Measurements from ENCODE around the gene ZNF213. TPM values are rescaled to one million over a fixed set of nuclear protein-coding genes. Genes with fewer than 3 reads are reported as not detected.

Gene ZNF213
- total and polyA plus RNA-seq, 2 experiments from 2014 or later: 2.9 to 10.4 TPM

DNA sequence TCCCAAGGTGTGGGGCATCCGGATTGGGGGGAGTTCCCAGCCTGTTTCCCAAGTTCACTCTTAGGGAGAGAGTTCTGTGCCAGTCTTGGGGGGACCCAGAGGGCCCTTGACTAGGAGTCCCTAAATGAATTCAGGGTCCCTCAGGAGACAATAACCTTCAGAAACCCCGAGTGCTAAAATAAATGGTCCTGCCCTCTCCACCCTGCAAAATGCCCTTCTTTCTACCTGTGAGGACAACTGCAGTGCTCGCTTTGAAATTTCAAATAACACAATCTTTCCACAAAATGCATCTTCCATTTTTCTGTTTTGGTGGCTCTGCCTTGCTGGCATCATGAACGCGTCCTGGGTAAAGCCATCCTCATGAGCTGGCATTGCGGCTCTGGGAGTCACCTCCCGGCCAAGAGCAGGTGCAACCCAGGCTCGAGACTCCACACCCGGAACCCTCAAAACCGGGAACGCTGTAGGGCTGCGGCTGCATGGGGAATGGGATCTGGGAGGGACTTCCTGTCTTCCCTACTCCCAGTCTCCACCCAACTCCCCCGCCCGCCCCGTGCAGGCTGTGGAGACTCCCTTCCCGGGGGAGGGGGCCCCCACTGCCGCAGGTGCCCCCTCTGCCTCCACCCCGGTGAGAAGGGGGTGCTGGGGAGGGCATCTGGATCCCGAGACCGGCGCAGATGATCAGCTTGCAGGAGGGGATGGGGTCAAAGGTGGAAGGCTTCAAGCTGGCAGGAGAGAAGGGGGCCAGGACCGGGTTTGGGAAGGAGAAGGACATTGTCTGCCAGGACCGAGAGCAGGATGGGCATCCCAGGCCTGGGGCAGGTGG, 22.6 kb upstream of the ZNF213 start, which contains the start of gene ZNF205:
Gene ZNF205, plus strand, starts transcription at position 529 of the 823 bp plus-strand sequence. CDS start 845 bp downstream, outside the sequence.
- Histone ChIP-seq H3K9me2 (ENCODE audit: insufficient read depth) (no peaks in the 10 kb centered on the region), H3K79me2 (replicated peaks; ENCODE audit: insufficient read depth) (peaks cover 22% of the 10 kb centered on the region), H3K36me3 (ENCODE audit: insufficient read depth) (peaks cover 4% of the 10 kb centered on the region; the same call in 1 of the 2 replicates), H3K27ac (ENCODE audit: low read depth) (peak within 1 kb of the TSS; percentile 50; the same call in 1 of the 2 replicates), H2AFZ (peak within 1 kb of the TSS; percentile 90), H3K27me3 (ENCODE audit: insufficient read depth) (no peaks in the 10 kb centered on the region), H3K4me3 (peak within 1 kb of the TSS; percentile 99), H3K4me1 (ENCODE audit: insufficient read depth) (peaks cover 16% of the 10 kb centered on the region; the same call in 1 of the 2 replicates), H4K20me1 (replicated peaks; ENCODE audit: insufficient read depth) (no peaks in the 10 kb centered on the region), H3F3A (replicated peaks; ENCODE audit: low read depth) (0 out of 2 replicates have a peak, but pooled peaks cover 12% of the 10 kb centered on the region), H3K4me2 (peak within 1 kb of the TSS; percentile 100)
- Mint-ChIP-seq H3K36me3 (ENCODE audit: low read depth) (peaks cover 18% of the 10 kb centered on the region; the same call in 2 of the 3 replicates), H3K4me1 (peaks cover 20% of the 10 kb centered on the region), H3K4me3 (peak within 1 kb of the TSS; percentile 92), H3K27me3 (ENCODE audit: insufficient read depth, low read depth, poor library complexity) (peaks cover 9% of the 10 kb centered on the region), H3K9me3 (no peaks in the 10 kb centered on the region; the same call in 2 of the 3 replicates), H3K27ac (peak within 1 kb of the TSS; percentile 79)
- peak; percentile 50; the same call in 1 of the 2 replicates for TF ChIP-seq CREB1 (CRISPR knock-in tag; IDR thresholded peaks at IDR 0.05; ENCODE audit: low read depth)
- TF ChIP-seq, protein P1, sequence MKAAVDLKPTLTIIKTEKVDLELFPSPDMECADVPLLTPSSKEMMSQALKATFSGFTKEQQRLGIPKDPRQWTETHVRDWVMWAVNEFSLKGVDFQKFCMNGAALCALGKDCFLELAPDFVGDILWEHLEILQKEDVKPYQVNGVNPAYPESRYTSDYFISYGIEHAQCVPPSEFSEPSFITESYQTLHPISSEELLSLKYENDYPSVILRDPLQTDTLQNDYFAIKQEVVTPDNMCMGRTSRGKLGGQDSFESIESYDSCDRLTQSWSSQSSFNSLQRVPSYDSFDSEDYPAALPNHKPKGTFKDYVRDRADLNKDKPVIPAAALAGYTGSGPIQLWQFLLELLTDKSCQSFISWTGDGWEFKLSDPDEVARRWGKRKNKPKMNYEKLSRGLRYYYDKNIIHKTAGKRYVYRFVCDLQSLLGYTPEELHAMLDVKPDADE (IDR thresholded peaks at IDR 0.05): peak; percentile 74
- TF ChIP-seq, protein P2, sequence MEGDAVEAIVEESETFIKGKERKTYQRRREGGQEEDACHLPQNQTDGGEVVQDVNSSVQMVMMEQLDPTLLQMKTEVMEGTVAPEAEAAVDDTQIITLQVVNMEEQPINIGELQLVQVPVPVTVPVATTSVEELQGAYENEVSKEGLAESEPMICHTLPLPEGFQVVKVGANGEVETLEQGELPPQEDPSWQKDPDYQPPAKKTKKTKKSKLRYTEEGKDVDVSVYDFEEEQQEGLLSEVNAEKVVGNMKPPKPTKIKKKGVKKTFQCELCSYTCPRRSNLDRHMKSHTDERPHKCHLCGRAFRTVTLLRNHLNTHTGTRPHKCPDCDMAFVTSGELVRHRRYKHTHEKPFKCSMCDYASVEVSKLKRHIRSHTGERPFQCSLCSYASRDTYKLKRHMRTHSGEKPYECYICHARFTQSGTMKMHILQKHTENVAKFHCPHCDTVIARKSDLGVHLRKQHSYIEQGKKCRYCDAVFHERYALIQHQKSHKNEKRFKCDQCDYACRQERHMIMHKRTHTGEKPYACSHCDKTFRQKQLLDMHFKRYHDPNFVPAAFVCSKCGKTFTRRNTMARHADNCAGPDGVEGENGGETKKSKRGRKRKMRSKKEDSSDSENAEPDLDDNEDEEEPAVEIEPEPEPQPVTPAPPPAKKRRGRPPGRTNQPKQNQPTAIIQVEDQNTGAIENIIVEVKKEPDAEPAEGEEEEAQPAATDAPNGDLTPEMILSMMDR (conservative IDR thresholded peaks at IDR 0.05; ENCODE audit: low read depth in 2 of 2): 0 out of 4 replicates have a peak, but pooled peaks of 1 of the 2 experiments have one; percentile 14
- no peak for TF ChIP-seq NANOG (IDR thresholded peaks at IDR 0.05; ENCODE audit: borderline replicate concordance)
- peak; percentile 70 for TF ChIP-seq POLR2AphosphoS5 (IDR thresholded peaks at IDR 0.05; ENCODE audit: low read depth)
- TF ChIP-seq STAT1 (IDR thresholded peaks at IDR 0.05; ENCODE audit: unreplicated experiment): no peak
- no peak for TF ChIP-seq EZH2phosphoT487 (IDR thresholded peaks at IDR 0.05; ENCODE audit: unreplicated experiment)
- DNase-seq (ENCODE audit: low spot score) (peak; percentile 93), ATAC-seq (peak; percentile 96)

DNA sequence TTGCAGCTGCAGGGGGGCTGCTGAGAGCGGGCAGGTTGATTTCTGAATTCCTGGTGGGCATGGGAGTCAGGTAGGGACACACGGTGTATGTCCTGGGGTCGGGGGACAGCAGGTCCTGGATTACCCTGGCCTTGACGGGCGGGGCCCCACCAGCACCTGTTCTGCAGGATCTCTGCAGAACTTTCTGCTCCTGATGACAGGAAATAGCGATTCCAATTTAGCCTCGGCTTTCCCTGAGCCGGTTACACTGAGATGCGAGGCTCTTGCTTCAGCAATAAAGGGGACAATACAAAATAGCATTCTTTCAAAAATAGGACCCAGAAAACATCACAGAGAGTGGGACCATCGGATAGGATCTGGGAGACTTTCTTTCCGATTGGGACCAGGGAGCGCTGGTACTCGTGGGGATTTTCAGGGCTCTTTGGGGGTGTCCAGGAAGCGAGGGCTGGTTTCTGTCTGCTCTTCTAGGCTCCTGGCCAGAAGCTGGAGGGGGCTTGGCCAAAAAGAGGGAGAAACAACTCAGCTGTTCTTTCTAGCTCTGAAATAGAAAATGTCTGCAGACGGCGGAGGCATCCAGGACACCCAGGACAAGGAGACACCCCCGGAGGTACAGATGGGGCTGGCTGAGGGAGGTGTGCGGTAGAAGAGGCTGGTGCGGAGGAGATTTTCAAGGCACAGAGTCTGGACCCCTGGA, 21.8 kb upstream of the ZNF213 start:
- Histone ChIP-seq H4K20me1 (replicated peaks; ENCODE audit: insufficient read depth) (no peaks in the 10 kb centered on the region), H3K27ac (ENCODE audit: low read depth) (peak overlapping the region; percentile 50; the same call in 1 of the 2 replicates), H3K4me3 (peak overlapping the region; percentile 99), H3K27me3 (ENCODE audit: insufficient read depth) (no peaks in the 10 kb centered on the region), H3K9me2 (ENCODE audit: insufficient read depth) (no peaks in the 10 kb centered on the region), H2AFZ (peak overlapping the region; percentile 90), H3K36me3 (ENCODE audit: insufficient read depth) (peaks cover 9% of the 10 kb centered on the region; the same call in 1 of the 2 replicates), H3K4me2 (peak overlapping the region; percentile 100), H3K4me1 (ENCODE audit: insufficient read depth) (peaks cover 16% of the 10 kb centered on the region; the same call in 1 of the 2 replicates), H3K79me2 (replicated peaks; ENCODE audit: insufficient read depth) (peaks cover 22% of the 10 kb centered on the region), H3F3A (replicated peaks; ENCODE audit: low read depth) (peaks cover 9% of the 10 kb centered on the region; the same call in 1 of the 2 replicates)
- Mint-ChIP-seq H3K27me3 (ENCODE audit: insufficient read depth, low read depth, poor library complexity) (peaks cover 9% of the 10 kb centered on the region), H3K36me3 (ENCODE audit: low read depth) (peaks cover 22% of the 10 kb centered on the region), H3K9me3 (no peaks in the 10 kb centered on the region), H3K4me1 (peaks cover 19% of the 10 kb centered on the region), H3K27ac (peak overlapping the region; percentile 75; the same call in 1 of the 2 replicates), H3K4me3 (peak overlapping the region; percentile 92)
- DNase-seq (ENCODE audit: low spot score) (no peak), ATAC-seq (peak; percentile 6; the same call in 2 of the 3 replicates)
- TF ChIP-seq ZNF114 (CRISPR knock-in tag; IDR thresholded peaks at IDR 0.05) (no peak), ZNF331 (CRISPR knock-in tag; IDR thresholded peaks at IDR 0.05; ENCODE audit: low read depth) (no peak), CREB1 (CRISPR knock-in tag; IDR thresholded peaks at IDR 0.05; ENCODE audit: low read depth) (no peak), EZH2phosphoT487 (IDR thresholded peaks at IDR 0.05; ENCODE audit: unreplicated experiment) (no peak), POLR2AphosphoS5 (IDR thresholded peaks at IDR 0.05; ENCODE audit: low read depth) (no peak), NANOG (IDR thresholded peaks at IDR 0.05; ENCODE audit: borderline replicate concordance) (no peak)
- TF ChIP-seq, protein P3, sequence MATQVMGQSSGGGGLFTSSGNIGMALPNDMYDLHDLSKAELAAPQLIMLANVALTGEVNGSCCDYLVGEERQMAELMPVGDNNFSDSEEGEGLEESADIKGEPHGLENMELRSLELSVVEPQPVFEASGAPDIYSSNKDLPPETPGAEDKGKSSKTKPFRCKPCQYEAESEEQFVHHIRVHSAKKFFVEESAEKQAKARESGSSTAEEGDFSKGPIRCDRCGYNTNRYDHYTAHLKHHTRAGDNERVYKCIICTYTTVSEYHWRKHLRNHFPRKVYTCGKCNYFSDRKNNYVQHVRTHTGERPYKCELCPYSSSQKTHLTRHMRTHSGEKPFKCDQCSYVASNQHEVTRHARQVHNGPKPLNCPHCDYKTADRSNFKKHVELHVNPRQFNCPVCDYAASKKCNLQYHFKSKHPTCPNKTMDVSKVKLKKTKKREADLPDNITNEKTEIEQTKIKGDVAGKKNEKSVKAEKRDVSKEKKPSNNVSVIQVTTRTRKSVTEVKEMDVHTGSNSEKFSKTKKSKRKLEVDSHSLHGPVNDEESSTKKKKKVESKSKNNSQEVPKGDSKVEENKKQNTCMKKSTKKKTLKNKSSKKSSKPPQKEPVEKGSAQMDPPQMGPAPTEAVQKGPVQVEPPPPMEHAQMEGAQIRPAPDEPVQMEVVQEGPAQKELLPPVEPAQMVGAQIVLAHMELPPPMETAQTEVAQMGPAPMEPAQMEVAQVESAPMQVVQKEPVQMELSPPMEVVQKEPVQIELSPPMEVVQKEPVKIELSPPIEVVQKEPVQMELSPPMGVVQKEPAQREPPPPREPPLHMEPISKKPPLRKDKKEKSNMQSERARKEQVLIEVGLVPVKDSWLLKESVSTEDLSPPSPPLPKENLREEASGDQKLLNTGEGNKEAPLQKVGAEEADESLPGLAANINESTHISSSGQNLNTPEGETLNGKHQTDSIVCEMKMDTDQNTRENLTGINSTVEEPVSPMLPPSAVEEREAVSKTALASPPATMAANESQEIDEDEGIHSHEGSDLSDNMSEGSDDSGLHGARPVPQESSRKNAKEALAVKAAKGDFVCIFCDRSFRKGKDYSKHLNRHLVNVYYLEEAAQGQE (IDR thresholded peaks at IDR 0.05; ENCODE audit: unreplicated experiment): no peak
- TF ChIP-seq, protein P2 (conservative IDR thresholded peaks at IDR 0.05; ENCODE audit: low read depth in 2 of 2): no peak
